Endothelial cell of umbilical vein (primary cell): ENCODE measurements around the gene PFKL. TPM values are rescaled to one million over a fixed set of nuclear protein-coding genes. Genes with fewer than 3 reads are reported as not detected.

ENCODE experiments used
- BruUV-seq: library from RNA; stranded (reverse); fragments of 400-500 nt; replicated peaks from 2 replicates; lab custom pipeline; 2021; lab: Mats Ljungman, UMichigan
- CTCF ChIA-PET: fragments of 300-600, 350-600 bp; sonication (Branson Sonifier 250); formaldehyde crosslinking; loops from one replicate; lab custom pipeline; 2021; ENCODE audit warnings: antibody characterized with exemption, inconsistent platforms; lab: Charles Lee
- POLR2A ChIA-PET: fragments of 300-600, 350-600 bp; sonication (Branson Sonifier 250); formaldehyde crosslinking; loops from one replicate; lab custom pipeline; 2021; ENCODE audit warnings: antibody characterized with exemption, inconsistent platforms; lab: Charles Lee
- DNase-seq: peaks from one replicate; pipeline ENCODE4 v3.0.0-alpha.2; 2011; ENCODE audit warnings: low read depth, low spot score
- FAIRE-seq: peaks from 2 replicates; lab custom pipeline; 2011; peaks lifted over from hg19 to GRCh38; lab: Jason Lieb, UNC
- H2AFZ ChIP-seq: 2 replicates; pipeline ENCODE4 v1.6.0; 2012; ENCODE audit warnings: low read depth, low read length, control low read depth, inconsistent platforms
- H3K27ac ChIP-seq: 2 replicates; pipeline ENCODE4 v1.5.1; 2011; ENCODE audit warnings: low read depth, mild to moderate bottlenecking, control low read depth, low read length, moderate library complexity; ENCODE audit not compliant: insufficient read depth
- H3K27me3 ChIP-seq, 2 experiments: 2 replicates each; pipeline versions ENCODE4 v1.6.0 to v1.6.1; 2011; ENCODE audit warnings: low read length in 2 of 2, mixed read lengths in 1 of 2; ENCODE audit not compliant: control insufficient read depth in 2 of 2, insufficient read depth in 2 of 2
- H3K36me3 ChIP-seq, 2 experiments: 2 replicates in 1 of 2; 3 replicates in 1 of 2; pipeline ENCODE4 v1.5.1; 2011; ENCODE audit warnings: low read length in 2 of 2, mild to moderate bottlenecking in 1 of 2, moderate library complexity in 1 of 2; ENCODE audit not compliant: control insufficient read depth in 2 of 2, insufficient read depth in 2 of 2; ENCODE audit errors: extremely low read depth in 1 of 2
- H3K4me1 ChIP-seq: 3 replicates; pipeline ENCODE4 v1.5.1; 2011; ENCODE audit warnings: mild to moderate bottlenecking, low read length; ENCODE audit not compliant: control insufficient read depth, insufficient read depth; ENCODE audit errors: extremely low read depth
- H3K4me2 ChIP-seq: 2 replicates; pipeline ENCODE4 v1.6.1; 2011; ENCODE audit warnings: low read length, control low read depth, mixed read lengths; ENCODE audit not compliant: insufficient read depth
- H3K4me3 ChIP-seq, 3 experiments: fragments of 200-600 bp in 1 of 3; sonication (generic), shearing (Covaris generic) in 1 of 3; replicated peaks in 1 of 3; 2 replicates each; pipeline ENCODE4 v1.5.1; 2011 to 2016; ENCODE audit warnings: control low read depth in 3 of 3, low read length in 3 of 3, mild to moderate bottlenecking in 2 of 3, inconsistent platforms in 1 of 3, low read depth in 1 of 3, moderate library complexity in 1 of 3; ENCODE audit not compliant: insufficient read depth in 1 of 3
- H3K79me2 ChIP-seq: 2 replicates; pipeline ENCODE4 v1.6.0; 2012; ENCODE audit warnings: low read length, inconsistent platforms; ENCODE audit not compliant: control insufficient read depth, insufficient read depth
- H3K9ac ChIP-seq: replicated peaks from 2 replicates; pipeline ENCODE3; 2011; ENCODE audit warnings: low read length, control low read depth; ENCODE audit not compliant: insufficient read depth; ENCODE audit errors: extremely low read depth
- H3K9me1 ChIP-seq: replicated peaks from 3 replicates; pipeline ENCODE4 v1.6.0; 2011; ENCODE audit warnings: mild to moderate bottlenecking, low read length; ENCODE audit not compliant: control insufficient read depth, insufficient read depth; ENCODE audit errors: extremely low read depth
- H3K9me3 ChIP-seq: replicated peaks from 2 replicates; pipeline ENCODE4 v1.5.1; 2012; ENCODE audit warnings: low read length, inconsistent platforms; ENCODE audit not compliant: control insufficient read depth, insufficient read depth
- H4K20me1 ChIP-seq: replicated peaks from 2 replicates; pipeline ENCODE3; 2011; ENCODE audit warnings: mild to moderate bottlenecking, low read length; ENCODE audit not compliant: control insufficient read depth, insufficient read depth; ENCODE audit errors: extremely low read depth
- EZH2 ChIP-seq: IDR thresholded peaks from 2 replicates; pipeline ENCODE4 v1.6.1; 2012; ENCODE audit warnings: borderline replicate concordance, low read depth, mild to moderate bottlenecking, moderate library complexity, low read length, inconsistent platforms; ENCODE audit not compliant: severe bottlenecking
- FOS ChIP-seq: IDR thresholded peaks from 2 replicates; pipeline ENCODE4 v1.6.1; 2011; ENCODE audit warnings: mild to moderate bottlenecking, low read length, moderate library complexity, borderline replicate concordance; ENCODE audit not compliant: insufficient read depth
- GATA2 ChIP-seq: IDR thresholded peaks from 2 replicates; pipeline ENCODE4 v1.7.0; 2011; ENCODE audit warnings: low read depth, mild to moderate bottlenecking, moderate library complexity, mixed read lengths, low read length; ENCODE audit not compliant: insufficient read length, insufficient read depth
- JUN ChIP-seq: IDR thresholded peaks from 2 replicates; pipeline ENCODE4 v1.6.1; 2011; ENCODE audit warnings: borderline replicate concordance, low read depth; ENCODE audit not compliant: insufficient read length, insufficient read depth
- MYC ChIP-seq: IDR thresholded peaks from one replicate; pipeline ENCODE4 v1.6.1; 2011; ENCODE audit warnings: mild to moderate bottlenecking, low read depth, low read length
- POLR2A ChIP-seq: IDR thresholded peaks from 2 replicates; pipeline ENCODE4 v1.6.1; 2012; ENCODE audit warnings: low read depth, mild to moderate bottlenecking, control low read depth, low read length
- POLR2AphosphoS5 ChIP-seq: IDR thresholded peaks from 2 replicates; pipeline ENCODE4 v1.6.1; 2012; ENCODE audit warnings: low read depth, mild to moderate bottlenecking, control low read depth, low read length, moderate library complexity; ENCODE audit not compliant: insufficient read depth
- dilution Hi-C: fragments of 300-500 bp; cut with MboI; formaldehyde crosslinking; loops from one replicate; pipeline ENCODE4 v1.15.0; 2019; ENCODE audit warnings: low sequenced_read_pairs; ENCODE audit not compliant: extremely low pct_ligation_motif_present
- intact Hi-C: fragments of 100-400 bp; cut with micrococcal nuclease; formaldehyde crosslinking; loops from one replicate; pipeline ENCODE4 v1.10.0; 2022
- polyA plus RNA-seq, 4 experiments: library from polyadenylated mRNA; depleted of rRNA in 3 of 4; stranded (reverse) in 3 of 4; unstranded in 1 of 4; fragments of >200 nt; gene quantifications; 2 replicates each; pipeline versions ENCODE4 v1.2.1 to v1.2.3, GENCODE V29; 2011 to 2012; ENCODE audit warnings: missing spikeins in 1 of 4
- total RNA-seq: library from RNA; stranded (reverse); gene quantifications from 2 replicates; pipeline ENCODE4 v1.2.3, GENCODE V29; 2021
- TF ChIP-seq, protein P1 (sequence below): IDR thresholded peaks from 2 replicates; pipeline ENCODE4 v1.6.1; 2011; ENCODE audit not compliant: insufficient read depth, insufficient read length
- TF ChIP-seq, protein P2 (sequence below), 2 donors: IDR thresholded peaks; 1 replicate in 1 of 2; 2 replicates in 1 of 2; pipeline ENCODE4 v1.5.1; 2011; ENCODE audit warnings: low read length in 2 of 2, mild to moderate bottlenecking in 2 of 2, moderate library complexity in 2 of 2, control low read depth in 1 of 2, inconsistent platforms in 1 of 2, low read depth in 1 of 2; ENCODE audit not compliant: insufficient read depth in 1 of 2; ENCODE audit errors: extremely low read depth in 1 of 2

Gene PFKL
- total and polyA plus RNA-seq, 2 donors (not counting 3 experiments of a cell fraction or from before 2014, with no cell fraction given) = 137 to 154 TPM

DNA sequence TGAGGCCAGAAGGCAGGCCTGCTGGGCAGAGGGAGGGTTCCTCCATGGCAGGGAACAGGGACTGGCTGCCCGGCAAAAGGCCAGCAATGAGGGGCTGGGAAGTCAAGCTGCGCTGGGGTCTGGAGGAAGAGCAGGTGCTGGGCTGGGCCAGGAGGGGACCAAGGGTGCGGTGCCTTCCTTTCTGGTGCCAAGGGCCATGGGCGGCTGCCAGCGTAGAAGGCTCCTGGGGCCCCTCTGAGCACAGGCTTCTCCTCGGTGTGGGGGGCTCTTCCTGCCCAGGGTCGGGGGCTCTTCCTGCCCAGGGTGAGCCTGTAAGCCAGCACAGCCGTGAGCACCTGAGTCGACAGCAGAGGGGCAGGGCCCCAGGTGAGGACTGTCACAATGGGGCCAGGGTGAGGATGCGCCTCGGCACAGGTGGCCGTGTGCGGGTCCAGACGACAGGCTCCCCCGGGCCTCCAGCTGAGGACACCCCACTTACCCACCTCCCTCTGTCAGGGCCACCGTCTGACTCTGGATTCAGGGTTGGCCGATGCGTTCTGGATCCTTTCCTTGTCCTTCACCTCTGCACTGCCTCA lies 27.5 kb upstream of the PFKL start:
- CTCF ChIA-PET = interaction anchor here (1.4 kb wide), 1 partner anchor 25 kb away, joined by 5 read pairs; no protein-coding TSS in a partner anchor
- dilution Hi-C loops = no loop called here
- no TSS peak for BruUV-seq
- DNase-seq (no peak), FAIRE-seq (no peak)
- no peak for TF ChIP-seq FOS
- no peak for TF ChIP-seq EZH2
- TF ChIP-seq MYC = no peak
- no peak for TF ChIP-seq POLR2A
- TF ChIP-seq GATA2 = no peak
- TF ChIP-seq JUN = no peak
- TF ChIP-seq, protein P1, sequence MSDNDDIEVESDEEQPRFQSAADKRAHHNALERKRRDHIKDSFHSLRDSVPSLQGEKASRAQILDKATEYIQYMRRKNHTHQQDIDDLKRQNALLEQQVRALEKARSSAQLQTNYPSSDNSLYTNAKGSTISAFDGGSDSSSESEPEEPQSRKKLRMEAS = no peak
- TF ChIP-seq POLR2AphosphoS5 = no peak
- Histone ChIP-seq H3K36me3 (no peaks in the 10 kb centered on the region), H3K9me1 (no peaks in the 10 kb centered on the region), H3K9me3 (no peaks in the 10 kb centered on the region), H3K27ac (no peak overlapping the region), H3K4me3 (no peak overlapping the region), H4K20me1 (no peaks in the 10 kb centered on the region), H3K9ac (no peak overlapping the region), H3K27me3 (no peaks in the 10 kb centered on the region), H3K79me2 (no peaks in the 10 kb centered on the region), H3K4me2 (no peak overlapping the region), H3K4me1 (no peaks in the 10 kb centered on the region), H2AFZ (no peak overlapping the region)
- intact Hi-C loops = no loop called here
- POLR2A ChIA-PET = no interaction called here

DNA sequence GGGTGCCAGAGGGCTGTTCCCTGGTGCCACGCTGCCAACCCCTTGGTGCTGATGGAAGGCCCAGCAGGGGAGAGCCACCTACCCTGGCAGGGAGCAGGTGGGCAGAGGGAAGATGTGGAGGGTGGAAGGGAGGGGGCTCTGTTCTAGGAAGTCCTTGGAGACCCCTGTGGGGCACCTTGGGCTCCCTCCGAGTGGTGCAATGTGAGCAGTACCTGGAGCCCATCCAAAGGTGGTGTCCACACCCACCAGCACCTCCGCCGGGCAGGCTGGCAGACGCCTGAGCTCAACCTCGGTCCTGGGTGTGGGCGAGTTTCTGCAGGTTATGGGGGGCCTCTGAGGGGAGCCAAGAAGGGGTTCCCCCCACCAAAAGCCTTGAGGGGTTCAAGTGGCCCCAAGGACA lies 26.8 kb upstream of the PFKL start:
- Histone ChIP-seq H3K9me3 (no peaks in the 10 kb centered on the region), H3K27ac (no peak overlapping the region), H4K20me1 (no peaks in the 10 kb centered on the region), H3K4me2 (no peak overlapping the region), H2AFZ (no peak overlapping the region), H3K4me1 (no peaks in the 10 kb centered on the region), H3K9me1 (no peaks in the 10 kb centered on the region), H3K36me3 (no peaks in the 10 kb centered on the region), H3K9ac (no peak overlapping the region), H3K4me3 (no peak overlapping the region), H3K27me3 (no peaks in the 10 kb centered on the region), H3K79me2 (no peaks in the 10 kb centered on the region)
- FAIRE-seq (no peak), DNase-seq (no peak)
- intact Hi-C loops = no loop called here
- POLR2A ChIA-PET = no interaction called here
- TF ChIP-seq, protein P2, sequence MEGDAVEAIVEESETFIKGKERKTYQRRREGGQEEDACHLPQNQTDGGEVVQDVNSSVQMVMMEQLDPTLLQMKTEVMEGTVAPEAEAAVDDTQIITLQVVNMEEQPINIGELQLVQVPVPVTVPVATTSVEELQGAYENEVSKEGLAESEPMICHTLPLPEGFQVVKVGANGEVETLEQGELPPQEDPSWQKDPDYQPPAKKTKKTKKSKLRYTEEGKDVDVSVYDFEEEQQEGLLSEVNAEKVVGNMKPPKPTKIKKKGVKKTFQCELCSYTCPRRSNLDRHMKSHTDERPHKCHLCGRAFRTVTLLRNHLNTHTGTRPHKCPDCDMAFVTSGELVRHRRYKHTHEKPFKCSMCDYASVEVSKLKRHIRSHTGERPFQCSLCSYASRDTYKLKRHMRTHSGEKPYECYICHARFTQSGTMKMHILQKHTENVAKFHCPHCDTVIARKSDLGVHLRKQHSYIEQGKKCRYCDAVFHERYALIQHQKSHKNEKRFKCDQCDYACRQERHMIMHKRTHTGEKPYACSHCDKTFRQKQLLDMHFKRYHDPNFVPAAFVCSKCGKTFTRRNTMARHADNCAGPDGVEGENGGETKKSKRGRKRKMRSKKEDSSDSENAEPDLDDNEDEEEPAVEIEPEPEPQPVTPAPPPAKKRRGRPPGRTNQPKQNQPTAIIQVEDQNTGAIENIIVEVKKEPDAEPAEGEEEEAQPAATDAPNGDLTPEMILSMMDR (IDR thresholded peaks at IDR 0.05; ENCODE audit: extremely low read depth in 1 of 2, insufficient read depth in 1 of 2, low read depth in 1 of 2, low read length in 2 of 2) = no peak
- TF ChIP-seq POLR2A (no peak), MYC (no peak), FOS (no peak), EZH2 (no peak), JUN (no peak), GATA2 (no peak), POLR2AphosphoS5 (no peak)
- TF ChIP-seq, protein P1 = no peak
- BruUV-seq = no TSS peak
- CTCF ChIA-PET = interaction anchor here (1.4 kb wide), 1 partner anchor 25 kb away, joined by 5 read pairs; no protein-coding TSS in a partner anchor
- dilution Hi-C loops = no loop called here
